ENCODE data around the gene MSANTD7.

GRCh38 chr10:14820010-14820774, 17.9 kb upstream of the MSANTD7 start:
- TF ChIP-seq CTCF (IDR thresholded peaks at IDR 0.05 in 8 of 11, conservative IDR thresholded peaks at IDR 0.05 in 3 of 11) (no peak), POLR2A (IDR thresholded peaks at IDR 0.05) (no peak)
